Fibroblast of lung (primary cell): Measurements from ENCODE around the gene C16orf87. TPM values are rescaled to one million over a fixed set of nuclear protein-coding genes. Genes with fewer than 3 reads are reported as not detected.
A peak's percentile ranks its signal among the peaks of the same experiment; 100 is the strongest.

Experiments
- DNase-seq, 2 donors: peaks; one replicate each; pipeline versions ENCODE4 v3.0.0 to v3.0.0-alpha.2; 2010; ENCODE audit warnings: low read depth in 2 of 2
- H2AFZ ChIP-seq: 2 replicates; pipeline ENCODE4 v1.5.1; 2012; ENCODE audit warnings: low read length, control low read depth, inconsistent platforms
- H3K27ac ChIP-seq: 2 replicates; pipeline ENCODE4 v1.5.1; 2011; ENCODE audit warnings: low read length, control low read depth; ENCODE audit not compliant: insufficient read depth
- H3K27me3 ChIP-seq: 2 replicates; pipeline ENCODE4 v1.5.1; 2011; ENCODE audit warnings: mild to moderate bottlenecking, low read length; ENCODE audit not compliant: control insufficient read depth, insufficient read depth
- H3K36me3 ChIP-seq: 2 replicates; pipeline ENCODE4 v1.5.1; 2011; ENCODE audit warnings: low read length; ENCODE audit not compliant: control insufficient read depth, insufficient read depth
- H3K4me1 ChIP-seq: 2 replicates; pipeline ENCODE4 v1.5.1; 2011; ENCODE audit warnings: low read length; ENCODE audit not compliant: control insufficient read depth, insufficient read depth; ENCODE audit errors: extremely low read depth
- H3K4me2 ChIP-seq: 2 replicates; pipeline ENCODE4 v1.5.1; 2011; ENCODE audit warnings: low read length, control low read depth; ENCODE audit not compliant: insufficient read depth; ENCODE audit errors: extremely low read depth
- H3K4me3 ChIP-seq, 4 experiments: fragments of 200-600 bp in 1 of 4; sonication (generic) in 1 of 4; replicated peaks in 1 of 4; 2 replicates each; pipeline ENCODE4 v1.5.1; 2011 to 2016; ENCODE audit warnings: low read length in 4 of 4, low read depth in 3 of 4, mild to moderate bottlenecking in 3 of 4, control low read depth in 2 of 4, inconsistent platforms in 1 of 4, mixed read lengths in 1 of 4; ENCODE audit not compliant: insufficient read depth in 1 of 4; ENCODE audit errors: control extremely low read depth in 1 of 4
- H3K79me2 ChIP-seq: 2 replicates; pipeline ENCODE4 v1.5.1; 2012; ENCODE audit warnings: mild to moderate bottlenecking, low read length, inconsistent platforms; ENCODE audit not compliant: control insufficient read depth, insufficient read depth
- H3K9ac ChIP-seq: 2 replicates; pipeline ENCODE4 v1.5.1; 2011; ENCODE audit warnings: mild to moderate bottlenecking, low read length, control low read depth; ENCODE audit not compliant: insufficient read depth
- H3K9me3 ChIP-seq: 2 replicates; pipeline ENCODE4 v1.5.1; 2012; ENCODE audit warnings: low read depth, low read length; ENCODE audit not compliant: control insufficient read depth, insufficient read depth
- H4K20me1 ChIP-seq: 2 replicates; pipeline ENCODE4 v1.5.1; 2011; ENCODE audit warnings: low read length; ENCODE audit not compliant: control insufficient read depth, insufficient read depth; ENCODE audit errors: extremely low read depth
- EZH2 ChIP-seq: IDR thresholded peaks from 2 replicates; pipeline ENCODE4 v1.5.1; 2012; ENCODE audit warnings: low read length, control low read depth, mild to moderate bottlenecking; ENCODE audit errors: missing control alignments
- polyA plus RNA-seq, 2 donors: library from polyadenylated mRNA; depleted of rRNA in 1 of 2; stranded (reverse) in 1 of 2; unstranded in 1 of 2; fragments of >200 nt; gene quantifications; 2 replicates each; pipeline ENCODE4 v1.2.1, GENCODE V29; 2011 to 2012; ENCODE audit warnings: missing spikeins in 1 of 2
- total RNA-seq: library from RNA; depleted of rRNA; stranded (reverse); fragments of >200 nt; gene quantifications from 2 replicates; pipeline ENCODE4 v1.2.1, GENCODE V29; 2014
- TF ChIP-seq, protein P1 (sequence below), 2 donors: IDR thresholded peaks in 1 of 2; conservative IDR thresholded peaks in 1 of 2; 1 replicate in 1 of 2; 2 replicates in 1 of 2; pipeline ENCODE4 v1.5.1; 2011 to 2012; ENCODE audit warnings: low read length in 2 of 2, control low read depth in 1 of 2, inconsistent platforms in 1 of 2, low read depth in 1 of 2, mild to moderate bottlenecking in 1 of 2

Gene C16orf87
- total and polyA plus RNA-seq, 2 donors (not counting 1 experiment from before 2014, with no cell fraction given), result 11.6 to 12.1 TPM

DNA sequence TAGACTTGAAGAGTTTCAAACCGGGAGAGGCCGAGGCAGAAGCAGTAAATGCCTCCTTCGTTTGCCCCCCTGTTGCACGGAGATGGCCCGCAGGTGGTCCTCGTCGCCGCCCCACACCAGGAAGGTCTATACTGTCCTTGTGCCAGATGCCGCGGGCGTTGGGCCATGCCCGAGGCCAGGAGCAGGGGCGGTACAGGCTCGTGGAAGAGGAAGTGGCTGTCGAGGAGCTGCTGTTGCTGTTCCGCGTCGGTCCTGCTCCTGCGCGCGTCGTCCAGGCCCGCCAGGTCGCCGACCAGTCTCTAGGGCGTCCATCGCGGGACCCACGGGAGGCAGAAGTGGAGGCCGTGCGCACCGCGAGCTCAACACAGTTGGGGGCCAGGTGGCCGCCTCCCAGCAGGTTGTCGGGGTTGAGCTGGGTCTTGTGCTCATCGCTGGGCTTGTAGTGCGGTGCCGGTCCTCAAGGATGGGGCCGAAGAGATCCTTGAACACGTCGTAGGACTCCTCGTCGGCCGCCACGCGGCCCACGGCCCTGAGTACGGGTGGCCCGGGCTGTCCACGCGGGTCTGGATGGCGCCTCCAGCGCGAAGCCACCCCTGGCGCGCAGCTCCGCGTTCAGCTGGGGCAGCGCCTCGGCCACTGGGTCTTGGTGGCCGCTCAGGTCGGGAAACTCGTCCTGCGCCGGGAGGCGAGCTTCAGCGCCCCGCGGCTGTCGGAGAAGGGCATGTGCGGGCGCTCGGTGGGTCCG lies 13.1 kb upstream of the C16orf87 start:
- no peak for DNase-seq
- Histone ChIP-seq H3K4me1 (no peaks in the 10 kb centered on the region), H3K9me3 (no peaks in the 10 kb centered on the region), H3K4me3 (no peak overlapping the region), H3K36me3 (no peaks in the 10 kb centered on the region), H3K4me2 (no peak overlapping the region), H3K27me3 (no peaks in the 10 kb centered on the region), H4K20me1 (no peaks in the 10 kb centered on the region), H3K9ac (no peak overlapping the region), H3K27ac (no peak overlapping the region), H3K79me2 (no peaks in the 10 kb centered on the region), H2AFZ (peak overlapping the region; percentile 41)
- TF ChIP-seq, protein P1, sequence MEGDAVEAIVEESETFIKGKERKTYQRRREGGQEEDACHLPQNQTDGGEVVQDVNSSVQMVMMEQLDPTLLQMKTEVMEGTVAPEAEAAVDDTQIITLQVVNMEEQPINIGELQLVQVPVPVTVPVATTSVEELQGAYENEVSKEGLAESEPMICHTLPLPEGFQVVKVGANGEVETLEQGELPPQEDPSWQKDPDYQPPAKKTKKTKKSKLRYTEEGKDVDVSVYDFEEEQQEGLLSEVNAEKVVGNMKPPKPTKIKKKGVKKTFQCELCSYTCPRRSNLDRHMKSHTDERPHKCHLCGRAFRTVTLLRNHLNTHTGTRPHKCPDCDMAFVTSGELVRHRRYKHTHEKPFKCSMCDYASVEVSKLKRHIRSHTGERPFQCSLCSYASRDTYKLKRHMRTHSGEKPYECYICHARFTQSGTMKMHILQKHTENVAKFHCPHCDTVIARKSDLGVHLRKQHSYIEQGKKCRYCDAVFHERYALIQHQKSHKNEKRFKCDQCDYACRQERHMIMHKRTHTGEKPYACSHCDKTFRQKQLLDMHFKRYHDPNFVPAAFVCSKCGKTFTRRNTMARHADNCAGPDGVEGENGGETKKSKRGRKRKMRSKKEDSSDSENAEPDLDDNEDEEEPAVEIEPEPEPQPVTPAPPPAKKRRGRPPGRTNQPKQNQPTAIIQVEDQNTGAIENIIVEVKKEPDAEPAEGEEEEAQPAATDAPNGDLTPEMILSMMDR (conservative IDR thresholded peaks at IDR 0.05 in 1 of 2, IDR thresholded peaks at IDR 0.05 in 1 of 2; ENCODE audit: low read depth in 1 of 2, low read length in 2 of 2), result no peak
- no peak for TF ChIP-seq EZH2

DNA sequence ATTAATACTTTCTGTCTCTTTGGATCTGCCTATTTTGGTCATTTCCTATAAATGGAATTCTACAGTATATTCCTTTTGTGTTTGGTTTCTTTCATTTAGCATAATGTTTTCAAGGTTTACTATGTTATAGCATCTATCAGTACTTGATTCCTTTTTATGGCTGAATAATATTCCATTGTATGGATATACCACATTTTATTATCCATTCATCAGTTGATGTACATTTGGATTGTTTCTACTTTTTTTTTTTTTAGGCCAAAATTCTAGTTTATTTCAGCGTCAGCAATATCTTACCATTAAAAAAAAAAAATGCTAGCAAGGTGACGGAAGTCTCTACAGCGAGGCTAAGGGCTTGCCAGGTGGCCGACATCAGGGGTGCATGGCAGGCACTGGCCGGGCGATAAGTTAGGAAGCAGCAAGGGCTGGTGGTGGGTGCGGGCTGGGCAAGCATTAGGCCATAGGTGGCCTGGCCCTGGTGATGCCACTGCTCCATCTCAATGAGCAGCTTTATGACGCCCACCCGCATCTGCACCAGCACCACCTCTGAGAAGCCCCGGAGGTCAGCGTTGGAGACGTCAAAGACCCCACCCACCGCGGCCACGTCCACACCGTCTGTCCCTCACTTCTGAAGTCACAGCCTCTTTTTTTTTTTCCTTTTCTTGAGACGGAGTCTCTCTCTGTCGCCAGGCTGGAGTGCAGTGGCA lies 11.4 kb upstream of the C16orf87 start:
- Histone ChIP-seq H3K79me2 (no peaks in the 10 kb centered on the region), H4K20me1 (no peaks in the 10 kb centered on the region), H3K27me3 (no peaks in the 10 kb centered on the region), H3K9me3 (no peaks in the 10 kb centered on the region), H3K27ac (no peak overlapping the region), H3K4me3 (no peak overlapping the region), H3K9ac (no peak overlapping the region), H3K4me1 (no peaks in the 10 kb centered on the region), H2AFZ (no peak overlapping the region), H3K4me2 (no peak overlapping the region), H3K36me3 (no peaks in the 10 kb centered on the region)
- DNase-seq, result no peak
- TF ChIP-seq EZH2, result no peak
- TF ChIP-seq, protein P1 (conservative IDR thresholded peaks at IDR 0.05 in 1 of 2, IDR thresholded peaks at IDR 0.05 in 1 of 2; ENCODE audit: low read depth in 1 of 2, low read length in 2 of 2), result no peak

- H3K27me3 ChIP-seq, result no peaks in the 10 kb centered on the region
- no peak overlapping the region for H2AFZ ChIP-seq
- no peak overlapping the region for H3K4me2 ChIP-seq
- H3K9ac ChIP-seq, result no peak overlapping the region
- DNase-seq, result no peak
- TF ChIP-seq, protein P1 (conservative IDR thresholded peaks at IDR 0.05 in 1 of 2, IDR thresholded peaks at IDR 0.05 in 1 of 2; ENCODE audit: low read depth in 1 of 2, low read length in 2 of 2), result no peak
- no peak for TF ChIP-seq EZH2
- no peak overlapping the region for H3K27ac ChIP-seq
- H4K20me1 ChIP-seq, result no peaks in the 10 kb centered on the region
- H3K4me1 ChIP-seq, result no peaks in the 10 kb centered on the region
- H3K4me3 ChIP-seq, result no peak overlapping the region
- no peaks in the 10 kb centered on the region for H3K79me2 ChIP-seq
- no peaks in the 10 kb centered on the region for H3K36me3 ChIP-seq
- no peaks in the 10 kb centered on the region for H3K9me3 ChIP-seq
These were observed 9.0 kb upstream of the C16orf87 start for GRCh38 chr16:46839986-46840443.
